NCI-H345 treated with DMSO at 0.1 percent for 48 hours (cell line): Measurements from ENCODE around the gene HYCC2.
"Not testable (repeated sequence)": the region's sequence is repeated elsewhere in the genome, so short reads cannot be mapped to it uniquely, and the experiment has no call there.

ENCODE experiments used
- DNase-seq: peaks from one replicate; lab custom pipeline; 2025; ENCODE audit not compliant: unreplicated experiment; lab: John Stamatoyannopoulos, UW

The HYCC2 gene

GRCh38 chr2:201071479-201072200 lies at the start of gene HYCC2, which contains the start of gene NDUFB3:
Gene HYCC2 (minus strand): TSS chr2:201071671. CDS start chr2:201024009, 47,662 bp downstream.
Gene NDUFB3 (plus strand): TSS chr2:201072001. CDS start chr2:201078883, 6,882 bp downstream.
- DNase-seq: peak; percentile 95

GRCh38 chr2:201118961-201119854 lies 47.7 kb upstream of the HYCC2 start:
- DNase-seq: peak; percentile 52

GRCh38 chr2:201118121-201118960 lies 46.9 kb upstream of the HYCC2 start:
- peak; percentile 74 for DNase-seq

GRCh38 chr2:201117735-201118094 lies 46.2 kb upstream of the HYCC2 start:
- not testable (repeated sequence) for DNase-seq

GRCh38 chr2:201116959-201117734 lies 45.7 kb upstream of the HYCC2 start:
- peak; percentile 63 for DNase-seq

- peak; percentile 24 for DNase-seq
These were observed 44.9 kb upstream of the HYCC2 start, which contains the start of gene CFLAR for GRCh38 chr2:201116115-201116958. Gene CFLAR (plus strand): TSS chr2:201116164. CDS start chr2:201129866, 13,702 bp downstream.

GRCh38 chr2:201114846-201115245 lies 43.4 kb upstream of the HYCC2 start:
- DNase-seq: no peak

- DNase-seq: no peak
These were observed 42.9 kb upstream of the HYCC2 start for GRCh38 chr2:201114350-201114749.

- no peak for DNase-seq
These were observed 39.6 kb upstream of the HYCC2 start for GRCh38 chr2:201111096-201111495.

- no peak for DNase-seq
These were observed 39.1 kb upstream of the HYCC2 start for GRCh38 chr2:201110615-201111014.

- DNase-seq: no peak
These were observed 37.7 kb upstream of the HYCC2 start for GRCh38 chr2:201109186-201109585.

- no peak for DNase-seq
These were observed 36.9 kb upstream of the HYCC2 start for GRCh38 chr2:201108341-201108740.

- no peak for DNase-seq
These were observed 36.2 kb upstream of the HYCC2 start for GRCh38 chr2:201107624-201108023.

GRCh38 chr2:201105759-201106158 lies 34.3 kb upstream of the HYCC2 start:
- DNase-seq: no peak

- DNase-seq: no peak
These were observed 29.0 kb upstream of the HYCC2 start for GRCh38 chr2:201100497-201100896.

GRCh38 chr2:201093573-201093972 lies 22.1 kb upstream of the HYCC2 start:
- no peak for DNase-seq

- DNase-seq: no peak
These were observed 19.1 kb upstream of the HYCC2 start for GRCh38 chr2:201090574-201090973.

- DNase-seq: no peak
These were observed 13.4 kb upstream of the HYCC2 start for GRCh38 chr2:201084863-201085262.

- no peak for DNase-seq
These were observed 3.5 kb upstream of the HYCC2 start for GRCh38 chr2:201074996-201075395.
